Lung (tissue), 12 donors: ENCODE measurements around the gene FOXE3. TPM values are rescaled to one million over a fixed set of nuclear protein-coding genes. Genes with fewer than 3 reads are reported as not detected.

Experiments used
- ATAC-seq: fragments of 200-7000 bp; cut with Tn5 transposase; one replicate; pipeline ENCODE4 v1.9.1; 2020; ENCODE audit warnings: moderate number of reproducible peaks; ENCODE audit not compliant: insufficient read depth, low FRiP score
- DNase-seq, 3 donors: peaks; one replicate each; pipeline ENCODE4 v3.0.0-alpha.2; 2013 to 2017
- H3K27ac ChIP-seq, 2 donors: one replicate each; pipeline ENCODE4 v1.5.1; 2013; ENCODE audit warnings: mild to moderate bottlenecking in 2 of 2, moderate library complexity in 2 of 2, control low read depth in 1 of 2, inconsistent platforms in 1 of 2, low read depth in 1 of 2, low read length in 1 of 2
- H3K27me3 ChIP-seq, 3 donors: one replicate each; pipeline ENCODE4 v1.5.1; 2013; ENCODE audit warnings: low read length in 2 of 3; ENCODE audit not compliant: control insufficient read depth in 3 of 3, insufficient read depth in 3 of 3
- H3K36me3 ChIP-seq, 4 donors: one replicate each; pipeline ENCODE4 v1.5.1; 2013; ENCODE audit warnings: low read length in 4 of 4, mild to moderate bottlenecking in 1 of 4, moderate library complexity in 1 of 4; ENCODE audit not compliant: control insufficient read depth in 4 of 4, insufficient read depth in 4 of 4
- H3K4me1 ChIP-seq, 5 donors: one replicate each; pipeline ENCODE4 v1.5.1; 2013; ENCODE audit warnings: low read length in 5 of 5, mild to moderate bottlenecking in 2 of 5, moderate library complexity in 1 of 5; ENCODE audit not compliant: control insufficient read depth in 5 of 5, insufficient read depth in 5 of 5
- H3K4me3 ChIP-seq: one replicate; pipeline ENCODE4 v1.5.1; 2013; ENCODE audit warnings: mild to moderate bottlenecking, control low read depth, moderate library complexity
- H3K9ac ChIP-seq, 2 donors: one replicate each; pipeline ENCODE4 v1.5.1; 2013; ENCODE audit warnings: low read length in 2 of 2, control low read depth in 1 of 2; ENCODE audit not compliant: insufficient read depth in 1 of 2
- H3K9me3 ChIP-seq, 4 donors: one replicate each; pipeline ENCODE4 v1.5.1; 2013; ENCODE audit warnings: low read length in 3 of 4, mild to moderate bottlenecking in 1 of 4, moderate library complexity in 1 of 4; ENCODE audit not compliant: control insufficient read depth in 4 of 4, insufficient read depth in 3 of 4
- WGBS, 2 donors: extraction: QIAGEN DNeasy Blood & Tissue Kit; methylation state at CpG; one replicate each; pipeline ENCODE4 v1.1.7; 2013; 5-methylcytosine and 5-hydroxymethylcytosine counted together
- polyA plus RNA-seq, 2 donors: library from polyadenylated mRNA; stranded (reverse); fragments of 200-250 nt; gene quantifications; one replicate each; pipeline ENCODE4 v1.2.1, GENCODE V29; 2013
- total RNA-seq, 2 donors: library from RNA; depleted of rRNA in 1 of 2; stranded (reverse); fragments of >200 nt in 1 of 2; gene quantifications; one replicate each; pipeline ENCODE4 v1.2.1, GENCODE V29; 2014 to 2021
- TF ChIP-seq, protein P1 (sequence below): IDR thresholded peaks from 2 replicates; pipeline ENCODE4 v1.5.1; 2012; ENCODE audit warnings: mild to moderate bottlenecking; ENCODE audit errors: control extremely low read depth, extremely low read depth
- donor health status: control.
- donor health status: control.
- donor health status: Bipolar disorder and iron deficiency.
- donor health status: healthy.
- donor health status: DM: yes; HTN: yes; CAD: no.

Gene FOXE3
- total and polyA plus RNA-seq, 4 donors = 0.01 TPM; not detected in 3

DNA sequence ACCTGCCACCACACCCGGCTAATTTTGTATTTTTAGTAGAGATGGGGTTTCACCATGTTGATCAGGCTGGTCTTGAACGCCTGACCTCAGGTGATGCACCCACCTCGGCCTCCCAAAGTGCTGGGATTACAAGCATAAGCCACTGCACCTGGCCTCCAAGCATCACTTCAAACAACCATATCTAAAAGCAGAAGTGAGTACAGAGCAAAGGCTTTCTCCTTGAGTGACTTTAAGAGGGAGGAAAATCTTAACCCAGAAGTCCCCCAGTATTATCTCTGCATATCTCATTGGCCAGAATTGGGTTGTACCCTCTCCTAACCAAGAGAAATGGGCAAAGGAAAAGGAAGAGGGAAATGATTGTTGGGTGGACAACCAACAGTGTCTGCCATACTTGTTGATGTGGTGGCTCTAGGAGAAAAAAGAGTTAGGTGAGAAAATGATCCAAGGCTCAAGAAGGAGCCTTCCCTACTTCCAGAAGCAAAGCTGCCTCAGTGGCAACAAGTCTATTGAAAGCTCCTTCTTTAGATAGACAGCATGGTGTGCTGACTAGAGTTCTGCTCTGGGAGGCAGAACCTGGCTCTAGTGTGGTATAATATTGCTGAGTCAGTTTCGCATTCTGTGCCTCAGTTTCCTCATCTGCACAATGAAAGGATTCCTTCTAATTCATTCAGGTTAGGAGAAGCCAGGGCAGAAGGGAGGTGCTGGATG is 16.8 kb upstream of the FOXE3 start:
- no peak overlapping the region for H3K27ac ChIP-seq
- H3K27me3 ChIP-seq = peaks cover 0 to 12% (median 0%) of the 10 kb centered on the region in 3 donors
- H3K36me3 ChIP-seq = no peaks in the 10 kb centered on the region
- TF ChIP-seq, protein P1, sequence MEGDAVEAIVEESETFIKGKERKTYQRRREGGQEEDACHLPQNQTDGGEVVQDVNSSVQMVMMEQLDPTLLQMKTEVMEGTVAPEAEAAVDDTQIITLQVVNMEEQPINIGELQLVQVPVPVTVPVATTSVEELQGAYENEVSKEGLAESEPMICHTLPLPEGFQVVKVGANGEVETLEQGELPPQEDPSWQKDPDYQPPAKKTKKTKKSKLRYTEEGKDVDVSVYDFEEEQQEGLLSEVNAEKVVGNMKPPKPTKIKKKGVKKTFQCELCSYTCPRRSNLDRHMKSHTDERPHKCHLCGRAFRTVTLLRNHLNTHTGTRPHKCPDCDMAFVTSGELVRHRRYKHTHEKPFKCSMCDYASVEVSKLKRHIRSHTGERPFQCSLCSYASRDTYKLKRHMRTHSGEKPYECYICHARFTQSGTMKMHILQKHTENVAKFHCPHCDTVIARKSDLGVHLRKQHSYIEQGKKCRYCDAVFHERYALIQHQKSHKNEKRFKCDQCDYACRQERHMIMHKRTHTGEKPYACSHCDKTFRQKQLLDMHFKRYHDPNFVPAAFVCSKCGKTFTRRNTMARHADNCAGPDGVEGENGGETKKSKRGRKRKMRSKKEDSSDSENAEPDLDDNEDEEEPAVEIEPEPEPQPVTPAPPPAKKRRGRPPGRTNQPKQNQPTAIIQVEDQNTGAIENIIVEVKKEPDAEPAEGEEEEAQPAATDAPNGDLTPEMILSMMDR = no peak
- WGBS, 2 donors = 86 to 89% methylated on average over 4 of the region's 4 CpGs
- no peak overlapping the region for H3K4me3 ChIP-seq
- H3K9me3 ChIP-seq = peaks cover 0 to 2% (median 0%) of the 10 kb centered on the region in 4 donors
- ATAC-seq = no peak
- DNase-seq = no peak
- no peaks in the 10 kb centered on the region for H3K4me1 ChIP-seq
- H3K9ac ChIP-seq = no peak overlapping the region

DNA sequence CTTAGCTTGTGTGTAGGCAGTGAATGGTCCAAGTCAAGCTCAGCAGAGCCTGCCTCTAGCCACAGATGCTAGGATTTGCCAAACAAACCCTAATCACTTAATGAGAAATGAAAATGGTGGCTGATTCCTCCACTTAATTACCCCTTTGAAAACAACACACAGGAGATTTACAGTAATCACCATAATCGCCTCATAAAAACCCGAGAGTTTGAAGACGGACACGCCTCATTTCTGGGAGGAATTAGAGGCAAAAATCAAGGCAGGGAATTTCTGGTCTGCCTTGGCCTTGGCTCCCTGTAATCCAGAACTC is 16.3 kb upstream of the FOXE3 start:
- TF ChIP-seq, protein P1 = no peak
- no peaks in the 10 kb centered on the region for H3K36me3 ChIP-seq
- H3K27me3 ChIP-seq = peaks cover 0 to 12% (median 0%) of the 10 kb centered on the region in 3 donors
- H3K27ac ChIP-seq = no peak overlapping the region
- H3K4me3 ChIP-seq = no peak overlapping the region
- peaks cover 0 to 2% (median 0%) of the 10 kb centered on the region in 4 donors for H3K9me3 ChIP-seq
- DNase-seq = no peak
- 95 to 98% methylated on average over 4 of the region's 4 CpGs for WGBS, 2 donors
- no peaks in the 10 kb centered on the region for H3K4me1 ChIP-seq
- no peak for ATAC-seq
- H3K9ac ChIP-seq = no peak overlapping the region

DNA sequence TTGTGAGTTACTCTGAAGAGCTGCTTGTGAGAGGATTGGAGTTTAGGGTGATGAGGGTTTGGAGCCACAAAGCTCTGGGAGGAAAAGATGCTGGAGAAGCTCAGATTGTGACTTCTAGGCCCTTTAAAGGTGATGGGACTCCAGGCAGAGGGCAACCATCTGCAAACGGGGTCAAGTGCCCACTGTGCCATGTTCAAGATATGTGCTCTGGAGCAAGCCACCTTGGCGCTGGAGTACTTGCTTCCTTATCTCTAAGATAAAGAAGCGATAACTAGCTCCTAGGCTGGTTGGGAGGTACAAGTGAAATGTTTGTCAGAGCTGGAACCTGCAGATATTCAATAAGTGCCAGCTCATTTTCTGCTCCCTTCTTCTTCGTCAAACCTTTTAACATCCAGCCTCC is 14.3 kb upstream of the FOXE3 start:
- DNase-seq (no peak), ATAC-seq (no peak)
- Histone ChIP-seq H3K9me3 (peaks cover 0 to 2% (median 0%) of the 10 kb centered on the region in 4 donors), H3K9ac (no peak overlapping the region), H3K4me3 (no peak overlapping the region), H3K27ac (no peak overlapping the region), H3K36me3 (no peaks in the 10 kb centered on the region), H3K4me1 (peaks cover 0 to 14% (median 3%) of the 10 kb centered on the region in 5 donors), H3K27me3 (peaks cover 0 to 12% (median 0%) of the 10 kb centered on the region in 3 donors)
- TF ChIP-seq, protein P1 = no peak
- WGBS, 2 donors = 68 to 85% methylated on average over 4 of the region's 4 CpGs
